Femur (tissue), 1 donor: ENCODE data around the gene SERAC1.

Source experiments
- DNase-seq: peaks from one replicate; pipeline ENCODE4 v3.0.0-alpha.2; 2017

The SERAC1 gene

GRCh38 chr6:158118886-158119285 is 49.2 kb downstream of the SERAC1 start:
- no peak for DNase-seq

GRCh38 chr6:158115508-158115907 is 52.6 kb downstream of the SERAC1 start:
- DNase-seq, result no peak

- DNase-seq, result no peak
Measured at GRCh38 chr6:158115102-158115501, 53.0 kb downstream of the SERAC1 start.

- no peak for DNase-seq
Measured at GRCh38 chr6:158113802-158114201, 54.3 kb downstream of the SERAC1 start.

- DNase-seq, result no peak
Measured at GRCh38 chr6:158111987-158112386, 56.1 kb downstream of the SERAC1 start.

GRCh38 chr6:158110986-158111385 is 57.1 kb downstream of the SERAC1 start:
- DNase-seq, result no peak

GRCh38 chr6:158109748-158110147 is 58.3 kb downstream of the SERAC1 start:
- no peak for DNase-seq

- no peak for DNase-seq
Measured at GRCh38 chr6:158104696-158105095, 63.4 kb downstream of the SERAC1 start.

- DNase-seq, result no peak
Measured at GRCh38 chr6:158103228-158103627, 64.8 kb downstream of the SERAC1 start.

- no peak for DNase-seq
Measured at GRCh38 chr6:158095671-158096070, 72.4 kb downstream of the SERAC1 start.

GRCh38 chr6:158095031-158095430 is 73.0 kb downstream of the SERAC1 start:
- no peak for DNase-seq

GRCh38 chr6:158092806-158093205 is 75.3 kb downstream of the SERAC1 start:
- DNase-seq, result no peak

GRCh38 chr6:158087224-158087867 is 80.7 kb downstream of the SERAC1 start:
- DNase-seq, result no peak

- DNase-seq, result no peak
Measured at GRCh38 chr6:158086504-158087223, 81.4 kb downstream of the SERAC1 start.

GRCh38 chr6:158086054-158086503 is 82.0 kb downstream of the SERAC1 start:
- DNase-seq, result no peak

GRCh38 chr6:158085261-158086053 is 82.6 kb downstream of the SERAC1 start:
- no peak for DNase-seq

- DNase-seq, result no peak
Measured at GRCh38 chr6:158083455-158084325, 84.4 kb downstream of the SERAC1 start.

- DNase-seq, result no peak
Measured at GRCh38 chr6:158081657-158081935, 86.5 kb downstream of the SERAC1 start.

- DNase-seq, result no peak
Measured at GRCh38 chr6:158080849-158081656, 87.0 kb downstream of the SERAC1 start.

- no peak for DNase-seq
Measured at GRCh38 chr6:158078320-158078719, 89.7 kb downstream of the SERAC1 start.

GRCh38 chr6:158077676-158078075 is 90.4 kb downstream of the SERAC1 start:
- DNase-seq, result no peak

- no peak for DNase-seq
Measured at GRCh38 chr6:158076548-158076947, 91.5 kb downstream of the SERAC1 start.
